Daoy (cell line): ENCODE results near the gene POLD3. TPM values are rescaled to one million over a fixed set of nuclear protein-coding genes. Genes with fewer than 3 reads are reported as not detected.

Experiments
- DNase-seq: peaks from one replicate; pipeline ENCODE4 v3.0.0-alpha.2; 2015; ENCODE audit warnings: low read depth
- total RNA-seq: library from RNA; depleted of rRNA; stranded (reverse); fragments of >200 nt; shearing (Covaris generic); gene quantifications from 2 replicates; pipeline ENCODE4 v1.2.3, GENCODE V29; 2014; rRNA removed

The POLD3 gene
- total RNA-seq, 1 experiment from 2014 or later: 14.3 TPM

DNA sequence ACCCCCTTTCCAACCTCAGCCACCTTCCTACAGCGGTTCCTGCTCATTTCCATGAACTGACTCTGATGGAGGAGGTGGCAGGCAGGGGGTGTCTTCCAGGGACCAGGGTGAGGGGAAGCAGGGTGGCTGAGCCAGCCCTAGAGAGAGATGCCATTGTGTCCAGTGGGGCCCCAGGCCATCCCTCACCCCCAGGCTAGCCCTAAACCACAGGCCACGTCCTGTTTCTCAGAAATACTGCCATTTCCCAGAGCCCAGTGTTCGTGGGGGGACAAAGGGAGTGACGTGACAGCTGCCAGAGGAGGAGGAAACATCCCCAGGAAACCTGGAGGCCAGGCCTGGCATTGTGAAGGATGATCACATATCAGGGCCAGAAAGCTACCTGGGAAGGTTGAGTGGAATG lies 99.4 kb downstream of the POLD3 start:
- DNase-seq: no peak

Other genes with a start within 250 kb of the POLD3 start
- 8.1 and 10.1 TPM in 2 replicates for gene PGM2L1, start 194.1 kb upstream of the POLD3 start, total RNA-seq
- gene KCNE3, start 125.0 kb upstream of the POLD3 start, total RNA-seq: 0.06 TPM in 2 replicates
- gene LIPT2, start 98.9 kb upstream of the POLD3 start, total RNA-seq: 6.6 and 8.3 TPM in 2 replicates
- not detected in 2 replicates for gene CHRDL2, start 138.8 kb downstream of the POLD3 start, total RNA-seq
- 5.0 and 5.8 TPM in 2 replicates for gene RNF169, start 156.3 kb downstream of the POLD3 start, total RNA-seq